ENCODE results near the gene IL27RA. TPM values are rescaled to one million over a fixed set of nuclear protein-coding genes. Genes with fewer than 3 reads are reported as not detected.
A peak's percentile ranks its signal among the peaks of the same experiment; 100 is the strongest.
"Not testable (repeated sequence)": the region's sequence is repeated elsewhere in the genome, so short reads cannot be mapped to it uniquely, and the experiment has no call there.

Gene IL27RA
- total RNA-seq, 5 donors from 2014 or later (not counting 1 experiment from before 2014, with no cell fraction given): 44.2 to 82.4 (median 66.5) TPM

DNA sequence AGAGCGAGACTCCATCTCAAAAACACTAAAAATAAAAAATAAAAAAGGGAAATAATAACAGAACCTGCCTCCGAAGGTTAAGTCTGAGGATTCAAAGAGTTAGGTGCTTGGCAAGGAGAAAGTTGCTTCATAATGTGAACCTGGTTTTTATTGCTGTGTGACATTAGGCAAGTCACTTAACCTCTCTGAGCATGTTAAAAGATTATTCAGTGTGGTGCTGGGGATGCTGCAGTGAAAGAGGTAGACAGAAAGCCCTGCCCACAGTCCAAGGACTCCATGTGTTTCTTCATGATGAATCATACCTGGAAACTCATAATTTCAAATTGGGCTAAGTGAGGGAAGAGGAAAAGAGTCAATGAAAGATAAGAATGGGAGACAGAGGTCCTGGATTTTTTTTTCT is 2.4 kb downstream of the IL27RA start:
- WGBS (ENCODE audit: insufficient coverage): no CpG with 5 or more reads among the region's 2 CpGs
- no peak for DNase-seq
- Mint-ChIP-seq H3K9me3 (no peaks in the 10 kb centered on the region), H3K27me3 (no peaks in the 10 kb centered on the region), H3K36me3 (peaks cover 20% of the 10 kb centered on the region), H3K4me1 (peaks cover 28 to 53% (median 41%) of the 10 kb centered on the region in 3 donors), H3K4me3 (peak overlapping the region; percentile 10 to 93 (median 34)), H3K27ac (peak overlapping the region; percentile 64 to 77)
- H3K27ac ChIP-seq (ENCODE audit: low read length): no peak overlapping the region
- no peak overlapping the region for H3K4me3 ChIP-seq (ENCODE audit: control insufficient read depth in 1 of 2, extremely low read depth in 1 of 2, low read length in 1 of 2)
- ChIA-PET POLR2A (interaction anchor here in 1 of 2 donors (0.7 kb wide), 1 partner anchor 64 kb away, joined by 3 read pairs; no protein-coding TSS in a partner anchor), CTCF (interaction anchor here in 1 of 2 donors (0.6 kb wide), 1 partner anchor 15 kb away, joined by 4 read pairs; no protein-coding TSS in a partner anchor)
- no peak for ATAC-seq (replicated peaks in 1 of 4)
- no peaks in the 10 kb centered on the region for H3K27me3 ChIP-seq (replicated peaks in 1 of 2; ENCODE audit: control insufficient read depth in 2 of 2, extremely low read depth in 1 of 2, insufficient read depth in 2 of 2, low read length in 1 of 2)
- H3K4me1 ChIP-seq (ENCODE audit: control insufficient read depth in 1 of 2, extremely low read depth in 1 of 2, insufficient read depth in 2 of 2, low read length in 2 of 2): peaks cover 8 to 57% of the 10 kb centered on the region in 2 experiments
- peaks cover 0 to 38% of the 10 kb centered on the region in 2 donors for H3K36me3 ChIP-seq (ENCODE audit: control insufficient read depth in 2 of 2, extremely low read depth in 1 of 2, insufficient read depth in 1 of 2, low read length in 1 of 2)
- no peaks in the 10 kb centered on the region for H3K9me3 ChIP-seq

GRCh38 chr19:14035159-14035558 is 3.6 kb downstream of the IL27RA start:
- not testable (repeated sequence) for H3K9me3 Mint-ChIP-seq; H3K9me3 ChIP-seq; H3K4me3 Mint-ChIP-seq; H3K27me3 ChIP-seq (replicated peaks in 1 of 2; ENCODE audit: control insufficient read depth in 2 of 2, extremely low read depth in 1 of 2, insufficient read depth in 2 of 2, low read length in 1 of 2); DNase-seq; H3K27me3 Mint-ChIP-seq; ATAC-seq (replicated peaks in 1 of 4); H3K4me3 ChIP-seq (ENCODE audit: control insufficient read depth in 1 of 2, extremely low read depth in 1 of 2, low read length in 1 of 2); H3K27ac ChIP-seq (ENCODE audit: low read length); H3K27ac Mint-ChIP-seq
- peaks cover 8 to 60% of the 10 kb centered on the region in 2 experiments for H3K4me1 ChIP-seq (ENCODE audit: control insufficient read depth in 1 of 2, extremely low read depth in 1 of 2, insufficient read depth in 2 of 2, low read length in 2 of 2)
- H3K4me1 Mint-ChIP-seq: peaks cover 32 to 52% (median 38%) of the 10 kb centered on the region in 3 donors
- peaks cover 20% of the 10 kb centered on the region for H3K36me3 Mint-ChIP-seq
- 95% methylated on average over 10 of the region's 12 CpGs for WGBS (ENCODE audit: insufficient coverage)
- ChIA-PET POLR2A (interaction anchor here in 1 of 2 donors (0.6 kb wide), 1 partner anchor 10 kb away, joined by 4 read pairs; no protein-coding TSS in a partner anchor), CTCF (interaction anchor here in 1 of 2 donors (0.7 kb wide), 1 partner anchor 1017 kb away, joined by 4 read pairs; no protein-coding TSS in a partner anchor)
- peaks cover 0 to 50% of the 10 kb centered on the region in 2 donors for H3K36me3 ChIP-seq (ENCODE audit: control insufficient read depth in 2 of 2, extremely low read depth in 1 of 2, insufficient read depth in 1 of 2, low read length in 1 of 2)

DNA sequence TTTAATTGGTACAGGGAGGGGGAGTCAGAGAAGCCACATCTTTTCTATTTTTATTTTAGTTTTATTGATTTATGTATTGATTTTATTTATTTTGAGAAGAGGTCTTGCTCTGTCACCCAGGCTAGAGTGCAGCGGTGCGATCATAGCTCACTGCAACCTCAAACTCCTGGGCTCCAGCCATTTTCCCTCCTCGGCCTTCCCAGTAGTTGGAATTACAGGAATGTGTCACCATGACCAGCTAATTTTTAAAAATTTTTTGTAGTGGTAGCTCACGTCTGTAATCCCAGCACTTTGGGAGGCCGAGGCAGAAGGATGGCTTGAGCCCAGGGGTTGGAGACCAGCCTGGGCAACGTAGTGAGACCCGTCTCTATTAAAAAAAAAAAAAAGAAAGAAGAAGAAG is 4.1 kb downstream of the IL27RA start:
- 83% methylated on average over 1 of the region's 7 CpGs for WGBS (ENCODE audit: insufficient coverage)
- ChIA-PET CTCF (interaction anchor here (0.7 to 0.9 kb wide), 3 partner anchors 13 to 1017 kb away, joined by 3 to 4 read pairs (median 4); no protein-coding TSS in a partner anchor), POLR2A (interaction anchor here (0.6 to 0.7 kb wide), 3 partner anchors 9 to 148 kb away, joined by 4 to 11 read pairs (median 7); no protein-coding TSS in a partner anchor)
- Histone ChIP-seq H3K27me3 (replicated peaks in 1 of 2; ENCODE audit: control insufficient read depth in 2 of 2, extremely low read depth in 1 of 2, insufficient read depth in 2 of 2, low read length in 1 of 2) (no peaks in the 10 kb centered on the region), H3K4me3 (ENCODE audit: control insufficient read depth in 1 of 2, extremely low read depth in 1 of 2, low read length in 1 of 2) (no peak overlapping the region), H3K4me1 (ENCODE audit: control insufficient read depth in 1 of 2, extremely low read depth in 1 of 2, insufficient read depth in 2 of 2, low read length in 2 of 2) (peaks cover 8 to 56% of the 10 kb centered on the region in 2 experiments), H3K36me3 (ENCODE audit: control insufficient read depth in 2 of 2, extremely low read depth in 1 of 2, insufficient read depth in 1 of 2, low read length in 1 of 2) (peaks cover 0 to 55% of the 10 kb centered on the region in 2 donors), H3K9me3 (no peaks in the 10 kb centered on the region), H3K27ac (ENCODE audit: low read length) (no peak overlapping the region)
- no peak for ATAC-seq (replicated peaks in 1 of 4)
- H3K9me3 Mint-ChIP-seq: no peaks in the 10 kb centered on the region
- no peaks in the 10 kb centered on the region for H3K27me3 Mint-ChIP-seq
- H3K4me3 Mint-ChIP-seq: peak overlapping the region in 1 of 3 donors; percentile 7
- H3K4me1 Mint-ChIP-seq: peaks cover 28 to 46% (median 33%) of the 10 kb centered on the region in 3 donors
- no peak for DNase-seq
- H3K27ac Mint-ChIP-seq: no peak overlapping the region
- H3K36me3 Mint-ChIP-seq: peaks cover 20% of the 10 kb centered on the region

DNA sequence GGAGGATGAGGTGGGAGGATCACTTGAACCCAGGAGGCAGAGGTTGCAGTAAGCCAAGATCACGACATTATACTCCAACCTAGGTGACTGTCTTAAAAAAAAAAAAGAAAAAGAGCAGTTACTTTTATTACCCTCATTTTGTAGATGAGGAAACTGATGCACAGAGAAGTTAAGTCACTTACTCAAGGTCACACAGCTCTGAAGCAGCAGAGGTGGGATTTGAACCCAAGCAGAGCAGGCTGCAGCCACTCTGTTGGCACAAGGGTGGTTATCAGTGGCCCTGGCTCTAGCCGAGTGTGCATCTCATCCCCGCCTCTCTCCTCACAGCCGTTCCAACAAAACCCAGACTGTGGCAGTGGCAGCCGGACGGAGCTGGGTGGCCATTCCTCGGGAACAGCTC is 7.6 kb downstream of the IL27RA start:
- peaks cover 2 to 48% of the 10 kb centered on the region in 2 experiments for H3K4me1 ChIP-seq (ENCODE audit: control insufficient read depth in 1 of 2, extremely low read depth in 1 of 2, insufficient read depth in 2 of 2, low read length in 2 of 2)
- H3K36me3 ChIP-seq (ENCODE audit: control insufficient read depth in 2 of 2, extremely low read depth in 1 of 2, insufficient read depth in 1 of 2, low read length in 1 of 2): peaks cover 5 to 79% of the 10 kb centered on the region in 2 donors
- ChIA-PET CTCF (interaction anchor here in 1 of 2 donors (0.6 kb wide), 2 partner anchors 17 to 161 kb away, joined by 3 read pairs; no protein-coding TSS in a partner anchor), POLR2A (interaction anchor here (0.6 kb wide), 2 partner anchors 11 to 331 kb away, joined by 3 to 6 read pairs; partner anchors contain the start of gene RLN3 (in 1 of the 2))
- no peak overlapping the region for H3K4me3 ChIP-seq (ENCODE audit: control insufficient read depth in 1 of 2, extremely low read depth in 1 of 2, low read length in 1 of 2)
- Mint-ChIP-seq H3K36me3 (peaks cover 29% of the 10 kb centered on the region), H3K9me3 (no peaks in the 10 kb centered on the region), H3K27me3 (no peaks in the 10 kb centered on the region), H3K27ac (peak overlapping the region in 1 of 2 donors; percentile 16), H3K4me3 (no peak overlapping the region), H3K4me1 (peaks cover 19 to 40% (median 20%) of the 10 kb centered on the region in 3 donors)
- WGBS (ENCODE audit: insufficient coverage): 100% methylated on average over 4 of the region's 7 CpGs
- H3K27me3 ChIP-seq (replicated peaks in 1 of 2; ENCODE audit: control insufficient read depth in 2 of 2, extremely low read depth in 1 of 2, insufficient read depth in 2 of 2, low read length in 1 of 2): no peaks in the 10 kb centered on the region
- no peaks in the 10 kb centered on the region for H3K9me3 ChIP-seq
- DNase-seq (no peak), ATAC-seq (replicated peaks in 1 of 4) (no peak)
- H3K27ac ChIP-seq (ENCODE audit: low read length): no peak overlapping the region

- H3K27ac ChIP-seq (ENCODE audit: low read length): peak overlapping the region; percentile 74
- peak overlapping the region; percentile 84 to 89 for H3K27ac Mint-ChIP-seq
- H3K27me3 ChIP-seq (replicated peaks in 1 of 2; ENCODE audit: control insufficient read depth in 2 of 2, extremely low read depth in 1 of 2, insufficient read depth in 2 of 2, low read length in 1 of 2); H3K4me3 ChIP-seq (ENCODE audit: control insufficient read depth in 1 of 2, extremely low read depth in 1 of 2, low read length in 1 of 2); H3K9me3 Mint-ChIP-seq; H3K4me3 Mint-ChIP-seq; H3K27me3 Mint-ChIP-seq; H3K9me3 ChIP-seq: not testable (repeated sequence)
- 20% methylated on average over 1 of the region's 19 CpGs for WGBS (ENCODE audit: insufficient coverage)
- DNase-seq (peak in 28 of 35 experiments; percentile 10 to 80 (median 36)), ATAC-seq (replicated peaks in 1 of 4) (peak; percentile 45 to 68 (median 56))
- peaks cover 22% of the 10 kb centered on the region for H3K36me3 Mint-ChIP-seq
- POLR2A ChIA-PET: interaction anchor here in 1 of 2 donors (0.6 to 0.7 kb wide), 3 partner anchors 58 to 900 kb away, joined by 3 to 12 read pairs (median 8); no protein-coding TSS in a partner anchor
- H3K36me3 ChIP-seq (ENCODE audit: control insufficient read depth in 2 of 2, extremely low read depth in 1 of 2, insufficient read depth in 1 of 2, low read length in 1 of 2): peaks cover 12 to 78% of the 10 kb centered on the region in 2 donors
- H3K4me1 ChIP-seq (ENCODE audit: control insufficient read depth in 1 of 2, extremely low read depth in 1 of 2, insufficient read depth in 2 of 2, low read length in 2 of 2): peaks cover 2 to 25% of the 10 kb centered on the region in 2 experiments
- CTCF ChIA-PET: interaction anchor here (0.6 to 1.3 kb wide), 6 partner anchors 11 to 362 kb away, joined by 3 to 9 read pairs (median 3); partner anchors contain the start of gene IL27RA (in 1 of the 2)
- H3K4me1 Mint-ChIP-seq: peaks cover 10 to 23% (median 12%) of the 10 kb centered on the region in 3 donors
Observed at GRCh38 chr19:14042659-14043608, 11.4 kb downstream of the IL27RA start.

DNA sequence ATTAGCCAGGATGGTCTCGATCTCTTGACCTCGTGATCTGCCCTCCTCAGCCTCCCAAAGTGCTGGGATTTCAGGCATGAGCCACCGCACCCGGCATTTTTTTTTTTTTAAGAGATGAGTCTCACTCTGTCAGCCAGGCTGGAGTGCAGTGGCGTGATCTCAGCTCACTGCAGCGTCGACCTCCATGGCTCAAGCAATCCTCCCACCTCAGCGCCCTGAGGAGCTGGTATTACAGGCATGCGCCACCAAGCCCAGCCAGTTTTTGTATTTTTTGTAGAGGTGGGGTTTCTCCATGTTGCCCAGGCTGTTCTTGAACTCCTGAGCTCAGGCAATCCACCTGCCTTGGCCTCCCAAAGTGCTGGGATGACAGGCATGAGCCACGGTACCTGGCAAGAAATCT is 16.3 kb downstream of the IL27RA start:
- ChIA-PET CTCF (interaction anchor here (0.6 to 1.9 kb wide), 9 partner anchors 11 to 1034 kb away, joined by 3 to 8 read pairs (median 4); partner anchors contain the start of genes DCAF15 (in 1 of the 2) and IL27RA (in 1 of the 2)), POLR2A (interaction anchor here in 1 of 2 donors (0.6 to 0.9 kb wide), 2 partner anchors 162 to 406 kb away, joined by 3 to 5 read pairs; no protein-coding TSS in a partner anchor)
- not testable (repeated sequence) for H3K27me3 Mint-ChIP-seq; H3K4me1 ChIP-seq (ENCODE audit: control insufficient read depth in 1 of 2, extremely low read depth in 1 of 2, insufficient read depth in 2 of 2, low read length in 2 of 2); H3K4me1 Mint-ChIP-seq; H3K9me3 Mint-ChIP-seq; H3K4me3 ChIP-seq (ENCODE audit: control insufficient read depth in 1 of 2, extremely low read depth in 1 of 2, low read length in 1 of 2); H3K27me3 ChIP-seq (replicated peaks in 1 of 2; ENCODE audit: control insufficient read depth in 2 of 2, extremely low read depth in 1 of 2, insufficient read depth in 2 of 2, low read length in 1 of 2); ATAC-seq (replicated peaks in 1 of 4); H3K27ac Mint-ChIP-seq; H3K4me3 Mint-ChIP-seq; DNase-seq; H3K9me3 ChIP-seq; H3K27ac ChIP-seq (ENCODE audit: low read length)
- 90% methylated on average over 2 of the region's 10 CpGs for WGBS (ENCODE audit: insufficient coverage)
- H3K36me3 Mint-ChIP-seq: peaks cover 36% of the 10 kb centered on the region
- peaks cover 17 to 81% of the 10 kb centered on the region in 2 donors for H3K36me3 ChIP-seq (ENCODE audit: control insufficient read depth in 2 of 2, extremely low read depth in 1 of 2, insufficient read depth in 1 of 2, low read length in 1 of 2)
